ENCODE measurements around the gene P2RX4. TPM values are rescaled to one million over a fixed set of nuclear protein-coding genes. Genes with fewer than 3 reads are reported as not detected.

Gene P2RX4
- total RNA-seq, 1 donor from 2014 or later: 4.3 TPM

DNA sequence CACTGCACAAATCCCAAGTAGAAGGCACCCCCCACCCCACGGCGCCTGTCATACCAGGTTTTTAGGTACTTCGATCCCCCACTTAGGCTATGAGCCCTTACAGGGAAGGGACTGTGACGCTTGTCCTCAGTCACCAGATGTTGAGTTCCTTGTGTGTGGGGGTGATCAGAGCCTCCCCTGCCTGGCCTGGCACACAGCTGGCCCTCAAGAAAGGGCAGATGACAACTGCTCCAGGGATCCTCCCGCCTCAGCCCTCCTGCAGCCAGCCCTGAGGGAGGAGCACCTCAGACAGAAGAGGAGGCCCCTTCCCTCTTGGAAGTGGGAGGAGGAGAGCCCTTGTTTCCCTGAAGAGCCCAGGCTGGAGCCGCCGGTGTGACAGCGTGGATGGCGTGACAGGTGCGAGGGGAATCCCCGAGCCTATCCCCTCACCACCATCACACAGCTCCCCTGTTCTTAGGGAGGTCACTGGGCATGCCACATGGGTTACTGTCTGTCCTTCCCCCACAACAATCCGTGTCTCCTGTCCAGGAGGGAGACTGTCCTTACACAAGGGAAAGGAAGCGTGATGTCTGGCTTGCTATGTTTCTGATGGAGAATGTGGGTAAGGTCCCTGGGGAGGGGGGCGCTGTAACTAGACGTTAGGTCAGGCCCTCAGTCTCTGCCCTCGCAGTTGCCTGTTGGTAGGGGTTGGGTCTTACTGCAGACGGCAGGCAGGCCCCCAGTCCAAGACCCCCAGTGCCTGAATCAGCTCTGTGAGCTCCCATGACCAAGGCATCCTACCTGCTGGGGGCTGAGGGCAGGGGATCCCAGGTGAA lies 31.4 kb downstream of the P2RX4 start:
- intact Hi-C loops (cut with DNase I): no loop called here
- Histone ChIP-seq H3K9me3 (no peaks in the 10 kb centered on the region), H3K4me1 (peaks cover 4 to 10% of the 10 kb centered on the region in 2 donors), H3K4me3 (peak overlapping the region; percentile 20 to 65), H3K36me3 (peaks cover 0 to 23% of the 10 kb centered on the region in 2 donors), H3K27me3 (no peaks in the 10 kb centered on the region), H3K27ac (peak overlapping the region; percentile 73 to 81)
- no peak for DNase-seq (ENCODE audit: low spot score in 2 of 2)
- TF ChIP-seq, protein P1, sequence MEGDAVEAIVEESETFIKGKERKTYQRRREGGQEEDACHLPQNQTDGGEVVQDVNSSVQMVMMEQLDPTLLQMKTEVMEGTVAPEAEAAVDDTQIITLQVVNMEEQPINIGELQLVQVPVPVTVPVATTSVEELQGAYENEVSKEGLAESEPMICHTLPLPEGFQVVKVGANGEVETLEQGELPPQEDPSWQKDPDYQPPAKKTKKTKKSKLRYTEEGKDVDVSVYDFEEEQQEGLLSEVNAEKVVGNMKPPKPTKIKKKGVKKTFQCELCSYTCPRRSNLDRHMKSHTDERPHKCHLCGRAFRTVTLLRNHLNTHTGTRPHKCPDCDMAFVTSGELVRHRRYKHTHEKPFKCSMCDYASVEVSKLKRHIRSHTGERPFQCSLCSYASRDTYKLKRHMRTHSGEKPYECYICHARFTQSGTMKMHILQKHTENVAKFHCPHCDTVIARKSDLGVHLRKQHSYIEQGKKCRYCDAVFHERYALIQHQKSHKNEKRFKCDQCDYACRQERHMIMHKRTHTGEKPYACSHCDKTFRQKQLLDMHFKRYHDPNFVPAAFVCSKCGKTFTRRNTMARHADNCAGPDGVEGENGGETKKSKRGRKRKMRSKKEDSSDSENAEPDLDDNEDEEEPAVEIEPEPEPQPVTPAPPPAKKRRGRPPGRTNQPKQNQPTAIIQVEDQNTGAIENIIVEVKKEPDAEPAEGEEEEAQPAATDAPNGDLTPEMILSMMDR (IDR thresholded peaks at IDR 0.05): no peak

DNA sequence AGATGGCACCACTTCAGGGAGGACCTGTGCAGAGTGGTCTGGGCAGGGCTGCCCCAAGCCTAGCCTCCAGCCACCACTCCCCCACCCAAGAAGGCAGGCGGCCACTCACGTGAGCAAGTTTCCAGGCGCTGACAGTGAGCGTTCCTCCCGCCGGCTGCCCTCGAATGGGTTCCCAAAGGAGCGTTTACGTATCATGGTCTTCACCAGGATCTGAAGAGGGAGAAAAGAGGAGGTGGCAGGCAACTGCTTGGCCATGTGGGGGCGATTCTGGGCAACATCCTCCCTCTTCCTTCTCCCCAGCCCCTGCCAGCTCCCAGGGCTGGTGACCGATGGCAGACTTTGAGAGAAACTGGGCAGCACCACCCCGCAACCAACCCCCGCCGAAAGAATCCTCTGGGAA lies 35.1 kb downstream of the P2RX4 start:
- peaks cover 28 to 57% of the 10 kb centered on the region in 2 donors for H3K36me3 ChIP-seq
- H3K4me1 ChIP-seq: peaks cover 4 to 7% of the 10 kb centered on the region in 2 donors
- H3K9me3 ChIP-seq: no peaks in the 10 kb centered on the region
- intact Hi-C loops (cut with DNase I): no loop called here
- no peak overlapping the region for H3K4me3 ChIP-seq
- no peaks in the 10 kb centered on the region for H3K27me3 ChIP-seq
- no peak for DNase-seq (ENCODE audit: low spot score in 2 of 2)
- no peak overlapping the region for H3K27ac ChIP-seq
- TF ChIP-seq, protein P1 (IDR thresholded peaks at IDR 0.05): no peak

DNA sequence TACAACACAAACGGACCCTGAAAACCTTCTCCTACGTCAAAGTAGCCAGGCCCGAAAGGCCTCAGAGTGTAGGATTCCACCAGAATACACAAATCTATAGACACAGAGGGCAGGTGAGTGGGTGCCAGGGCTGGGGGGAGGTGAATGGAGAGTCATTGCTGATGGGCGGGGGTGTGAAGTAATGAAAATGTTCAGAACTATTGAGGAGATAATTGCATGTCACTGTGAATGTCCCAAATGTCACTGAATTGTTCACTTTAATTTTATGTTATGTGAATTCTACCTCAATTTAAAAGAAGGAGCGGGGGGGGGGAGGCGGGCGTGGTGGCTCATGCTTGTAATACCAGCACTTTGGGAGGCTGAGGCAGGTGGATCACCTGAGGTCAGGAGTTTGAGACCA lies 36.0 kb downstream of the P2RX4 start:
- H3K27ac ChIP-seq: no peak overlapping the region
- no peak overlapping the region for H3K4me3 ChIP-seq
- H3K36me3 ChIP-seq: peaks cover 34 to 66% of the 10 kb centered on the region in 2 donors
- TF ChIP-seq, protein P1 (IDR thresholded peaks at IDR 0.05): no peak
- peaks cover 3 to 4% of the 10 kb centered on the region in 2 donors for H3K4me1 ChIP-seq
- no peaks in the 10 kb centered on the region for H3K9me3 ChIP-seq
- no peaks in the 10 kb centered on the region for H3K27me3 ChIP-seq
- no peak for DNase-seq (ENCODE audit: low spot score in 2 of 2)
- intact Hi-C loops (cut with DNase I): no loop called here

DNA sequence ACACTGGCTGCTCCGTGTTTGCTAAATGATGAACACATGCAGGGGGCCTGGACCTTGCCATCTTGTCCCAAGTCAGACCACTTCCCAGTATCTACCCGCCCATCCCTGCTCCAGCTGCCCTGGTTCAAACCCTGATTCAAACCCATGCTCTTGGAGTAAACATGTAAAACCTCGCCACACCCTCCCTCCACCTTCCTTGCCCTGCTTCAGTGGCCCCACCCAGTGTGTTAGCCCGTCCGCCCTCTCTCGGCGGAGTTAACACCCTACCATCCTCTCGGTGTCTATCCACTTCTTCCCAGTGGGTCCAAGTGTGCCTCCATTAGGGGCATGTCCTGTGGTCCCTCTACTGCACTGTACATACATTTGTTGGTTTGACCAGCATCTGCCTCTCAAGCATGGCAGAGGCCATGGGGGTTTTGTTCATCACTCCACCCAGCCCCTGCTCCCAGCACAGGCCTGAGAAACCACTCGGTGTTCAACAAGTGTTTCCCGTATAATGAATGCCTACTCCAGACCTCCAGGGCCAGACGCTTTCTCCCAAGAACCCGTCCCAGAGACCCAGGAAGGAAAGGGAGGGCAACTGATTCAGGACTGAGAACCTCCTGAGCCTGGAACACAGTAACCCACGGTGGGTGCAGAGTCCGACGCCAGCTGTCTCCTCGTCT lies 37.1 kb downstream of the P2RX4 start:
- H3K27ac ChIP-seq: no peak overlapping the region
- intact Hi-C loops (cut with DNase I): no loop called here
- no peak overlapping the region for H3K4me3 ChIP-seq
- TF ChIP-seq, protein P1 (IDR thresholded peaks at IDR 0.05): no peak
- H3K36me3 ChIP-seq: peaks cover 43 to 74% of the 10 kb centered on the region in 2 donors
- H3K27me3 ChIP-seq: no peaks in the 10 kb centered on the region
- H3K9me3 ChIP-seq: no peaks in the 10 kb centered on the region
- DNase-seq (ENCODE audit: low spot score in 2 of 2): no peak
- H3K4me1 ChIP-seq: no peaks in the 10 kb centered on the region

DNA sequence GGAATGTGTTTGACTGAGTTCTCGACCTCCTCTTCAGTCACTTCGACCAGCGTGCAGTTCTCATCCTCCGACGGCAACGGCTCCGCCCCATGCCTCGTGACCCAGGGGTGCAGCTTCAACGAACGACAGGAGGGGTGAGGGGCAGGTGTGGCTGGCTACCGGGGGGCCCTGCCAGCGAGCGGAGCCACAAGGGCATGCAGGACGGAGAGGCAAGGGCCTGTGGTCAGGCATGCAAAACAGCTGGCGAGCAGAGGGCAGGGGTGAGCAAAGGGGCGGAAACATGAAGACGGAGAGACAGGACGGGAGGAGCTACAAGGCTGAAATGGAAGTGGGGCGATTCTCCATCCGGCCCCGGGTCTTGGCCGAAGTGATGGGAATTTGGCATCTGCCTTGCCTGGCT lies 38.7 kb downstream of the P2RX4 start:
- DNase-seq (ENCODE audit: low spot score in 2 of 2): no peak
- Histone ChIP-seq H3K36me3 (peaks cover 57 to 85% of the 10 kb centered on the region in 2 donors), H3K27ac (no peak overlapping the region), H3K4me1 (no peaks in the 10 kb centered on the region), H3K27me3 (no peaks in the 10 kb centered on the region), H3K9me3 (no peaks in the 10 kb centered on the region), H3K4me3 (no peak overlapping the region)
- TF ChIP-seq, protein P1 (IDR thresholded peaks at IDR 0.05): no peak
- intact Hi-C loops (cut with DNase I): no loop called here

All from ascending aorta (tissue), 2 donors.